Astrocyte (in vitro differentiated cells and primary cell): Measurements from ENCODE around the gene UCHL5. TPM values are rescaled to one million over a fixed set of nuclear protein-coding genes. Genes with fewer than 3 reads are reported as not detected.

Source experiments
- DNase-seq: peaks from one replicate; pipeline ENCODE4 v3.0.0-alpha.2; 2010; ENCODE audit warnings: low read depth
- FAIRE-seq: peaks from 2 replicates; lab custom pipeline; 2011; peaks lifted over from hg19 to GRCh38; lab: Jason Lieb, UNC
- H2AFZ ChIP-seq: 2 replicates; pipeline ENCODE4 v1.6.0; 2012; ENCODE audit warnings: low read depth, low read length, inconsistent platforms
- H3K27ac ChIP-seq: 2 replicates; pipeline ENCODE4 v1.5.1; 2011; ENCODE audit warnings: low read depth, low read length, inconsistent platforms
- H3K27me3 ChIP-seq: 2 replicates; pipeline ENCODE4 v1.6.0; 2011; ENCODE audit warnings: low read length, inconsistent platforms; ENCODE audit not compliant: insufficient read depth
- H3K36me3 ChIP-seq: 2 replicates; pipeline ENCODE4 v1.5.1; 2011; ENCODE audit warnings: low read length, inconsistent platforms; ENCODE audit not compliant: insufficient read depth
- H3K4me1 ChIP-seq: 2 replicates; pipeline ENCODE4 v1.5.1; 2011; ENCODE audit warnings: low read length, inconsistent platforms; ENCODE audit not compliant: insufficient read depth
- H3K4me2 ChIP-seq: 2 replicates; pipeline ENCODE4 v1.6.0; 2012; ENCODE audit warnings: low read length, inconsistent platforms
- H3K4me3 ChIP-seq: 2 replicates; pipeline ENCODE4 v1.5.1; 2011; ENCODE audit warnings: low read depth, mild to moderate bottlenecking, low read length, inconsistent platforms; ENCODE audit not compliant: insufficient read depth
- H3K79me2 ChIP-seq: 2 replicates; pipeline ENCODE4 v1.6.0; 2012; ENCODE audit warnings: mild to moderate bottlenecking, low read length, inconsistent platforms; ENCODE audit not compliant: insufficient read depth
- H3K9ac ChIP-seq: 2 replicates; pipeline ENCODE4 v1.6.0; 2012; ENCODE audit warnings: mild to moderate bottlenecking, low read length, inconsistent platforms
- H3K9me3 ChIP-seq: 2 replicates; pipeline ENCODE4 v1.5.1; 2012; ENCODE audit warnings: low read depth, mild to moderate bottlenecking, low read length, inconsistent platforms; ENCODE audit not compliant: insufficient read depth
- H4K20me1 ChIP-seq: 2 replicates; pipeline ENCODE4 v1.6.0; 2012; ENCODE audit warnings: low read length, inconsistent platforms; ENCODE audit not compliant: insufficient read depth
- H3K27ac Mint-ChIP-seq: one replicate; pipeline ENCODE4 v1.8.0; 2021; ENCODE audit warnings: mild to moderate bottlenecking, mixed read lengths; ENCODE audit not compliant: unreplicated experiment
- H3K27me3 Mint-ChIP-seq: one replicate; pipeline ENCODE4 v1.8.0; 2021; ENCODE audit warnings: low read depth, mixed read lengths; ENCODE audit not compliant: unreplicated experiment
- H3K36me3 Mint-ChIP-seq: one replicate; pipeline ENCODE4 v1.8.0; 2021; ENCODE audit warnings: low read depth, mixed read lengths; ENCODE audit not compliant: unreplicated experiment
- H3K4me1 Mint-ChIP-seq: one replicate; pipeline ENCODE4 v1.8.0; 2021; ENCODE audit warnings: low read depth, mixed read lengths; ENCODE audit not compliant: unreplicated experiment
- H3K4me3 Mint-ChIP-seq: one replicate; pipeline ENCODE4 v1.8.0; 2021; ENCODE audit warnings: mild to moderate bottlenecking, moderate library complexity, mixed read lengths; ENCODE audit not compliant: unreplicated experiment
- H3K9me3 Mint-ChIP-seq: one replicate; pipeline ENCODE4 v1.8.0; 2021; ENCODE audit warnings: mild to moderate bottlenecking, mixed read lengths; ENCODE audit not compliant: unreplicated experiment
- EZH2 ChIP-seq: IDR thresholded peaks from 2 replicates; pipeline ENCODE4 v1.6.1; 2012; ENCODE audit warnings: mild to moderate bottlenecking, low read length, inconsistent platforms; ENCODE audit not compliant: insufficient read depth
- total RNA-seq: library from RNA; stranded (reverse); gene quantifications from 2 replicates; pipeline ENCODE4 v1.2.1, GENCODE V29; 2021
- TF ChIP-seq, protein P1 (sequence below): IDR thresholded peaks from 2 replicates; pipeline ENCODE4 v1.5.1; 2011; ENCODE audit warnings: low read depth, mild to moderate bottlenecking, inconsistent platforms, low read length, moderate library complexity; ENCODE audit not compliant: insufficient read depth

Gene UCHL5
- total RNA-seq, 1 donor from 2014 or later, result 33.3 TPM

DNA sequence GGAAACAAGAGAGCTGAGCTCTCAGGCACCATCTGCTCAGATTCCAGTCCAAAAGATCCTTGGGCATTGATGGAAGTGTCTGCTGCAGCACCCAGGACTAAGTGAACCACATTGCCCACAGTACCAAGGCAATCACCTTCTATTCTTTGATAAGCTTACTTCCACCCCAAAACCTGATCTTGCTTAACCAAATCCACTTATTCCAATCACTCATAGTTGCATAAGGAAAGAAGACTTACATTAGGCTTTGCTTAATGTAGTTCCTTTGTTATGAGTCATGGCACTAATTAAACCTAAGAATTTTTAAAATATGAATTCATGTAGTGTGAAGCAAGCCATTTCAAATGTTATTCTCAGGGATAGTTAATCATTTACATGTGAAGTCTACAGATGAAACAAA lies 84.5 kb downstream of the UCHL5 start:
- TF ChIP-seq EZH2, result no peak
- TF ChIP-seq, protein P1, sequence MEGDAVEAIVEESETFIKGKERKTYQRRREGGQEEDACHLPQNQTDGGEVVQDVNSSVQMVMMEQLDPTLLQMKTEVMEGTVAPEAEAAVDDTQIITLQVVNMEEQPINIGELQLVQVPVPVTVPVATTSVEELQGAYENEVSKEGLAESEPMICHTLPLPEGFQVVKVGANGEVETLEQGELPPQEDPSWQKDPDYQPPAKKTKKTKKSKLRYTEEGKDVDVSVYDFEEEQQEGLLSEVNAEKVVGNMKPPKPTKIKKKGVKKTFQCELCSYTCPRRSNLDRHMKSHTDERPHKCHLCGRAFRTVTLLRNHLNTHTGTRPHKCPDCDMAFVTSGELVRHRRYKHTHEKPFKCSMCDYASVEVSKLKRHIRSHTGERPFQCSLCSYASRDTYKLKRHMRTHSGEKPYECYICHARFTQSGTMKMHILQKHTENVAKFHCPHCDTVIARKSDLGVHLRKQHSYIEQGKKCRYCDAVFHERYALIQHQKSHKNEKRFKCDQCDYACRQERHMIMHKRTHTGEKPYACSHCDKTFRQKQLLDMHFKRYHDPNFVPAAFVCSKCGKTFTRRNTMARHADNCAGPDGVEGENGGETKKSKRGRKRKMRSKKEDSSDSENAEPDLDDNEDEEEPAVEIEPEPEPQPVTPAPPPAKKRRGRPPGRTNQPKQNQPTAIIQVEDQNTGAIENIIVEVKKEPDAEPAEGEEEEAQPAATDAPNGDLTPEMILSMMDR, result no peak
- no peaks in the 10 kb centered on the region for H3K27me3 Mint-ChIP-seq
- H3K27ac ChIP-seq, result no peak overlapping the region
- H3K9me3 Mint-ChIP-seq, result peaks cover 4% of the 10 kb centered on the region
- peaks cover 11% of the 10 kb centered on the region for H3K4me1 Mint-ChIP-seq
- DNase-seq (peak; percentile 39), FAIRE-seq (no peak)
- no peaks in the 10 kb centered on the region for H3K79me2 ChIP-seq
- H3K4me3 ChIP-seq, result no peak overlapping the region
- H3K36me3 ChIP-seq, result no peaks in the 10 kb centered on the region
- no peak overlapping the region for H3K4me3 Mint-ChIP-seq
- H3K9me3 ChIP-seq, result no peaks in the 10 kb centered on the region
- no peak overlapping the region for H2AFZ ChIP-seq
- H3K4me1 ChIP-seq, result no peaks in the 10 kb centered on the region
- H3K9ac ChIP-seq, result no peak overlapping the region
- no peaks in the 10 kb centered on the region for H3K27me3 ChIP-seq
- H3K36me3 Mint-ChIP-seq, result peaks cover 2% of the 10 kb centered on the region
- H3K4me2 ChIP-seq, result no peak overlapping the region
- no peaks in the 10 kb centered on the region for H4K20me1 ChIP-seq
- no peak overlapping the region for H3K27ac Mint-ChIP-seq

DNA sequence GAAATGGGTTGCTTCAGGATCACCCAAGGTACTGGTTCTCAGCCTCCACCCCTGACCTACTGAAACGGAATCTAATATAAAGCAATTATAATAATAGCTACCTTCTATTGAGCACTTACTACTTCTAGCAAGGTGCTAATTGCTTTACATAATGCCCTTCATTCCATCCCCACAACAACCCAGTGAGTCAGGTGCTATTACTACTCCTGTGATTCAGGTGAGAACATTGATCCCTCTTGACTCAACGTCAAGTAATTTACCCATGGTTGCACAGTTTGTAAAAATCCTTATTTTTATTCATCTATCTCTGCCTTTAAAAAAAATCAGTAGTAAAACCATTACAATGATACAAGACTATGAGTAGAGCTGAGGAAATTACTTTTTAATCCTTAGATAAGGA lies 85.2 kb downstream of the UCHL5 start:
- TF ChIP-seq, protein P1, result no peak
- TF ChIP-seq EZH2, result no peak
- H3K4me2 ChIP-seq, result no peak overlapping the region
- no peak overlapping the region for H3K9ac ChIP-seq
- no peaks in the 10 kb centered on the region for H3K79me2 ChIP-seq
- H2AFZ ChIP-seq, result no peak overlapping the region
- no peaks in the 10 kb centered on the region for H4K20me1 ChIP-seq
- H3K27me3 ChIP-seq, result no peaks in the 10 kb centered on the region
- no peak overlapping the region for H3K4me3 Mint-ChIP-seq
- FAIRE-seq (no peak), DNase-seq (no peak)
- H3K4me1 Mint-ChIP-seq, result peaks cover 11% of the 10 kb centered on the region
- H3K27ac Mint-ChIP-seq, result no peak overlapping the region
- H3K36me3 ChIP-seq, result no peaks in the 10 kb centered on the region
- no peaks in the 10 kb centered on the region for H3K27me3 Mint-ChIP-seq
- H3K9me3 Mint-ChIP-seq, result peaks cover 4% of the 10 kb centered on the region
- no peak overlapping the region for H3K27ac ChIP-seq
- no peak overlapping the region for H3K4me3 ChIP-seq
- no peaks in the 10 kb centered on the region for H3K4me1 ChIP-seq
- no peaks in the 10 kb centered on the region for H3K9me3 ChIP-seq
- peaks cover 2% of the 10 kb centered on the region for H3K36me3 Mint-ChIP-seq

DNA sequence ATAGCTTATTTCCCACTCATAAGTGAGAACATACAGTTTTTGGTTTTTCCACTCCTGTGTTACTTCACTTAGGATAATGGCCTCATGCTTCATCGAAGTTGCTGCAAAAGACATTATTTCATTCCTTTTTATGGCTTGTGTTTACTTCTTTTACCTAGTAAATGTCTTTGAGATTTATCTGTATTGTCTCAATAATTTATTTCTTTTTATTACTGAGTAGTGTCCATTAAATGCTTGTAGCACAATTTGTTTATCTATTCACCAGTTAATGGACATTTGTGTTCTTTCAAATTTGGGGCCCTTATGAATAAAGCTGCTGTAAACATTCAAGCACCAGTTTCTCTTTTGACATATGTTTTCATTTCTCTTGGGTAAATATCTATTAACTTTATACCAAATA lies 86.0 kb downstream of the UCHL5 start:
- FAIRE-seq, result no peak

More for the DNA sequence above, 86.0 kb downstream of the UCHL5 start:
- Mint-ChIP-seq H3K9me3 (no peaks in the 10 kb centered on the region), H3K27ac (no peak overlapping the region), H3K36me3 (no peaks in the 10 kb centered on the region), H3K4me1 (peaks cover 11% of the 10 kb centered on the region), H3K4me3 (no peak overlapping the region), H3K27me3 (no peaks in the 10 kb centered on the region)
- Histone ChIP-seq H3K4me2 (no peak overlapping the region), H3K4me1 (no peaks in the 10 kb centered on the region), H3K4me3 (no peak overlapping the region), H3K79me2 (no peaks in the 10 kb centered on the region), H3K27me3 (no peaks in the 10 kb centered on the region), H3K27ac (no peak overlapping the region), H3K36me3 (no peaks in the 10 kb centered on the region), H4K20me1 (no peaks in the 10 kb centered on the region), H3K9me3 (no peaks in the 10 kb centered on the region), H3K9ac (no peak overlapping the region), H2AFZ (no peak overlapping the region)
- TF ChIP-seq, protein P1, result no peak
- TF ChIP-seq EZH2, result no peak
- DNase-seq, result no peak
